ENCODE results near the gene DNAJC6.
"Not testable (repeated sequence)": the region's sequence is repeated elsewhere in the genome, so short reads cannot be mapped to it uniquely, and the experiment has no call there.

DNA sequence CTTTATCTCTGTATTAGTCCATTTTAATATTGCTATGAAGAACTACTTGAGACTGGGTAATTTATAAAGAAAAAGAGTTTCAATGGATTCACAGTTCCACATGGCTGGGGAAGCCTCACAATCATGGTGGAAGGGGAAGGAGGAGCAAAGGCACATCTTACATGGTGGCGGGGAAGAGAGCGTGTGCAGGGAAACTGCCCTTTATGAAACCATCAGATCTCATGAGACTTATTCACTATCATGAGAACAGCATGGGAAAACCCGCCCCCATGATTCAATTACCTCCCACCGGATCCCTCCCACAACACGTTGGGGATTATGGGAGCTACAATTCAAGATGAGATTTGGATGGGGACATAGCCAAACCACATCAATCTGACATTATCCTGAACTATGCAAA is 75.1 kb downstream of the DNAJC6 start:
- not testable (repeated sequence) for TF ChIP-seq POLR2A, CTCF (IDR thresholded peaks at IDR 0.05)
